Ovary (tissue), 3 donors: ENCODE results near the gene TMEM151B.

Source experiments
- POLR2A ChIP-seq: fragments of 450-650 bp; IDR thresholded peaks from one replicate; pipeline ENCODE4 v1.6.1; 2017; ENCODE audit warnings: antibody characterized with exemption, mild to moderate bottlenecking, moderate library complexity
- TF ChIP-seq, protein P1 (sequence below), 3 donors: fragments of 450-650 bp in 2 of 3; fragments of 200-600 bp in 1 of 3; IDR thresholded peaks; one replicate each; pipeline versions ENCODE4 v1.5.1 to v1.8.0; 2016 to 2022; ENCODE audit warnings: antibody characterized with exemption in 3 of 3, mild to moderate bottlenecking in 1 of 3
- donor health status: DM: no; HTN: no; CAD: no.

DNA sequence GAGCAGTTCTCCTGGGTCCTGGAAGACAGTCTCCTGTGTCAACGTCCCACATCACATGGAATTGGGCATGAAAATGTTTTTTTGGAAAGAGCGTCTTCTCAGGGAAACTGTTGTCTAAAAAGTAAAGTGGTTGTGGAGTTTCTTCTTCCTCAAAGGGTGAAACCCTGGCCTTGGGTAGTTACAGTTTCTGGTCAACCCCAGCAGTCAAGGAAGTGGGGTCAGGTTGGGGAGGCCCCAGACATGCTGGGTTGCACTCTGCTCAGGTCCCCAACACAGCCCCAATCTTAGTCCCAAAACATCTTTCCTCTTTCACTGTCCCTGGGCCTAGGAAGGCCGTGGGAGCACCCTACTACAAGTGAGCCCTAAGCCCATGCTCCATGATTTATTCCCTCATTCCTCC is 3.9 kb upstream of the TMEM151B start:
- TF ChIP-seq, protein P1, sequence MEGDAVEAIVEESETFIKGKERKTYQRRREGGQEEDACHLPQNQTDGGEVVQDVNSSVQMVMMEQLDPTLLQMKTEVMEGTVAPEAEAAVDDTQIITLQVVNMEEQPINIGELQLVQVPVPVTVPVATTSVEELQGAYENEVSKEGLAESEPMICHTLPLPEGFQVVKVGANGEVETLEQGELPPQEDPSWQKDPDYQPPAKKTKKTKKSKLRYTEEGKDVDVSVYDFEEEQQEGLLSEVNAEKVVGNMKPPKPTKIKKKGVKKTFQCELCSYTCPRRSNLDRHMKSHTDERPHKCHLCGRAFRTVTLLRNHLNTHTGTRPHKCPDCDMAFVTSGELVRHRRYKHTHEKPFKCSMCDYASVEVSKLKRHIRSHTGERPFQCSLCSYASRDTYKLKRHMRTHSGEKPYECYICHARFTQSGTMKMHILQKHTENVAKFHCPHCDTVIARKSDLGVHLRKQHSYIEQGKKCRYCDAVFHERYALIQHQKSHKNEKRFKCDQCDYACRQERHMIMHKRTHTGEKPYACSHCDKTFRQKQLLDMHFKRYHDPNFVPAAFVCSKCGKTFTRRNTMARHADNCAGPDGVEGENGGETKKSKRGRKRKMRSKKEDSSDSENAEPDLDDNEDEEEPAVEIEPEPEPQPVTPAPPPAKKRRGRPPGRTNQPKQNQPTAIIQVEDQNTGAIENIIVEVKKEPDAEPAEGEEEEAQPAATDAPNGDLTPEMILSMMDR (IDR thresholded peaks at IDR 0.05): no peak
- no peak for TF ChIP-seq POLR2A
